GM12878 (cell line): Measurements from ENCODE around the gene TMEM132D. TPM values are rescaled to one million over a fixed set of nuclear protein-coding genes. Genes with fewer than 3 reads are reported as not detected.

Source experiments
- ATAC-seq: fragments of 200-7000 bp; cut with Tn5 transposase; 3 replicates; pipeline ENCODE4 v1.9.1; 2020; ENCODE audit warnings: mild to moderate bottlenecking, moderate library complexity
- BruUV-seq: library from RNA; stranded (reverse); fragments of 400-500 nt; replicated peaks from 2 replicates; lab custom pipeline; 2021; lab: Mats Ljungman, UMichigan
- CTCF ChIA-PET: fragments of 300-600 bp; sonication (Branson Sonifier 250); formaldehyde crosslinking; extraction: SDS; loops from one replicate; lab custom pipeline; 2021; ENCODE audit warnings: inconsistent platforms; lab: Yijun Ruan, JAX
- POLR2A ChIA-PET: fragments of 350-600 bp; formaldehyde crosslinking; extraction: SDS; loops from one replicate; lab custom pipeline; 2021; ENCODE audit warnings: inconsistent platforms; lab: Charles Lee
- RAD21 ChIA-PET: fragments of 300-600 bp; sonication (Branson Sonifier 250); formaldehyde crosslinking; loops from one replicate; lab custom pipeline; 2023; ENCODE audit warnings: antibody characterized with exemption; ENCODE audit not compliant: unreplicated experiment; lab: Charles Lee
- SMC1A ChIA-PET: fragments of 300-600 bp; sonication (Branson Sonifier 250); formaldehyde crosslinking; loops from one replicate; lab custom pipeline; 2023; ENCODE audit not compliant: unreplicated experiment, uncharacterized antibody; lab: Charles Lee
- DNase-seq: peaks from one replicate; pipeline ENCODE4 v3.0.0-alpha.2; 2011; ENCODE audit warnings: low read depth, low spot score
- FAIRE-seq: peaks from 3 replicates; lab custom pipeline; 2011; peaks lifted over from hg19 to GRCh38; lab: Jason Lieb, UNC
- H2AFZ ChIP-seq: 2 replicates; pipeline ENCODE4 v1.6.0; 2011; ENCODE audit warnings: low read depth, low read length, control low read depth; ENCODE audit not compliant: control insufficient read depth
- H3K27ac ChIP-seq: 2 replicates; pipeline ENCODE4 v1.5.1; 2011; ENCODE audit warnings: control low read depth; ENCODE audit not compliant: control insufficient read depth, insufficient read depth
- H3K27me3 ChIP-seq, 2 experiments: replicated peaks in 1 of 2; 2 replicates each; pipeline versions ENCODE4 v1.6.0 to v1.6.1; 2011; ENCODE audit warnings: low read length in 1 of 2; ENCODE audit not compliant: control insufficient read depth in 2 of 2, insufficient read depth in 2 of 2
- H3K36me3 ChIP-seq, 2 experiments: 2 replicates each; pipeline ENCODE4 v1.5.1; 2011; ENCODE audit warnings: low read length in 1 of 2; ENCODE audit not compliant: control insufficient read depth in 2 of 2, insufficient read depth in 2 of 2
- H3K4me1 ChIP-seq: 2 replicates; pipeline ENCODE4 v1.6.1; 2011; ENCODE audit warnings: mild to moderate bottlenecking, low read length, moderate library complexity, mixed read lengths; ENCODE audit not compliant: control insufficient read depth, insufficient read depth
- H3K4me2 ChIP-seq: 2 replicates; pipeline ENCODE4 v1.6.0; 2011; ENCODE audit warnings: control low read depth; ENCODE audit not compliant: control insufficient read depth, insufficient read depth
- H3K4me3 ChIP-seq: fragments of 200-600 bp; sonication (generic); 2 replicates; pipeline ENCODE4 v1.5.1; 2016
- H3K79me2 ChIP-seq: 2 replicates; pipeline ENCODE4 v1.6.0; 2011; ENCODE audit warnings: low read length; ENCODE audit not compliant: control insufficient read depth, insufficient read depth
- H3K9ac ChIP-seq: 2 replicates; pipeline ENCODE4 v1.8.0; 2011; ENCODE audit warnings: low read length, control low read depth, mixed read lengths; ENCODE audit not compliant: control insufficient read depth, insufficient read depth
- H3K9me3 ChIP-seq: replicated peaks from 3 replicates; pipeline ENCODE4 v1.5.1; 2011; ENCODE audit warnings: mild to moderate bottlenecking, low read length; ENCODE audit not compliant: control insufficient read depth, insufficient read depth
- H4K20me1 ChIP-seq: 2 replicates; pipeline ENCODE4 v1.6.0; 2011; ENCODE audit not compliant: control insufficient read depth, insufficient read depth
- CBX3 ChIP-seq: fragments of 200-600 bp; sonication (generic); IDR thresholded peaks from 2 replicates; pipeline ENCODE4 v1.6.1; 2016; ENCODE audit warnings: low read depth, borderline replicate concordance
- HDAC2 ChIP-seq: fragments of 200-600 bp; sonication (generic); IDR thresholded peaks from 2 replicates; pipeline ENCODE4 v1.6.1; 2017
- IKZF1 ChIP-seq: fragments of 450-650 bp; conservative IDR thresholded peaks from 2 replicates; pipeline ENCODE4 v1.6.1; 2017; ENCODE audit warnings: antibody characterized with exemption, mild to moderate bottlenecking
- POLR2A ChIP-seq: IDR thresholded peaks from 2 replicates; pipeline ENCODE4 v1.6.1; 2011; ENCODE audit warnings: low read depth, mild to moderate bottlenecking, low read length
- TCF12 ChIP-seq: IDR thresholded peaks from 2 replicates; pipeline ENCODE4 v1.6.1; 2011; ENCODE audit warnings: low read depth, mild to moderate bottlenecking, low read length
- WGBS: methylation state at CpG from one replicate; pipeline ENCODE4 v1.1.6; 2016; ENCODE audit warnings: low lambda C conversion rate; ENCODE audit not compliant: insufficient replicate concordance, insufficient coverage; ENCODE audit errors: missing lambda C conversion rate; 5-methylcytosine and 5-hydroxymethylcytosine counted together
- in situ Hi-C: fragments of 300-500 bp; cut with MboI; formaldehyde crosslinking; loops from 9 replicates; pipeline ENCODE4 v1.14.3; 2018; ENCODE audit warnings: mixed read lengths
- intact Hi-C: fragments of 100-400 bp; cut with micrococcal nuclease; formaldehyde crosslinking; loops from one replicate; pipeline ENCODE4 v1.14.2; 2022; ENCODE audit not compliant: unreplicated experiment
- polyA plus RNA-seq, 11 experiments: library from polyadenylated mRNA; depleted of rRNA in 4 of 11; unstranded in 6 of 11; stranded (reverse) in 5 of 11; fragments of >200 nt; fragmentation: Nextera tagmentation in 4 of 11; fragmentation: Illumina TruSeq in 1 of 11; extraction: Ambion mirVana in 4 of 11; extraction: Trizol in 1 of 11; gene quantifications; 1 replicate in 1 of 11; 2 replicates in 10 of 11; pipeline versions ENCODE4 v1.2.1 to v1.2.3, GENCODE V29; 2011 to 2016; ENCODE audit warnings: inconsistent platforms in 2 of 11, missing spikeins in 2 of 11, low read depth in 1 of 11
- total RNA-seq, 4 experiments: library from RNA; depleted of rRNA in 3 of 4; stranded (reverse); fragments of >200 nt in 3 of 4; fragmentation: Illumina TruSeq in 1 of 4; extraction: Trizol in 1 of 4; gene quantifications; 2 replicates each; pipeline versions ENCODE4 v1.2.1 to v1.2.3, GENCODE V29; 2013 to 2021

Gene TMEM132D
- total and polyA plus RNA-seq, 10 of the 15 experiments (the other 5 are each of a cell fraction or from before 2014, with no cell fraction given) = under 0.01 to 0.12 (median 0.02) TPM; not detected in 3

- Histone ChIP-seq H3K27ac (no peak overlapping the region), H3K27me3 (no peaks in the 10 kb centered on the region), H3K9me3 (no peaks in the 10 kb centered on the region), H4K20me1 (no peaks in the 10 kb centered on the region), H3K4me3 (no peak overlapping the region), H3K4me2 (no peak overlapping the region), H3K79me2 (no peaks in the 10 kb centered on the region), H3K4me1 (no peaks in the 10 kb centered on the region)
- ATAC-seq (no peak), FAIRE-seq (no peak)
- intact Hi-C loops (no loop called here), in situ Hi-C loops (no loop called here)
- ChIA-PET CTCF (no interaction called here), SMC1A (no interaction called here), RAD21 (no interaction called here)
- WGBS = 28% methylated on average over 4 of the region's 4 CpGs
- TF ChIP-seq IKZF1 = no peak
- no peak for TF ChIP-seq CBX3
- TF ChIP-seq POLR2A = no peak
- TF ChIP-seq, all 136 proteins: peak for 0
- POLR2A ChIA-PET = no interaction called here
- DNase-seq = no peak
- no TSS peak for BruUV-seq
- Histone ChIP-seq H3K9ac (no peak overlapping the region), H2AFZ (no peak overlapping the region), H3K36me3 (no peaks in the 10 kb centered on the region)
Observed at GRCh38 chr12:129328235-129328634, 575.6 kb downstream of the TMEM132D start.

GRCh38 chr12:129325566-129325965 is 578.3 kb downstream of the TMEM132D start:
- BruUV-seq = no TSS peak
- no peaks in the 10 kb centered on the region for H4K20me1 ChIP-seq
- no peak overlapping the region for H3K4me2 ChIP-seq
- H3K4me1 ChIP-seq = no peaks in the 10 kb centered on the region
- POLR2A ChIA-PET = no interaction called here
- H3K36me3 ChIP-seq = no peaks in the 10 kb centered on the region
- no peaks in the 10 kb centered on the region for H3K79me2 ChIP-seq
- RAD21 ChIA-PET = no interaction called here
- in situ Hi-C loops (no loop called here), intact Hi-C loops (no loop called here)
- H2AFZ ChIP-seq = no peak overlapping the region
- no peak overlapping the region for H3K4me3 ChIP-seq
- H3K9me3 ChIP-seq = no peaks in the 10 kb centered on the region
- SMC1A ChIA-PET = interaction anchor here (1.1 kb wide), 1 partner anchor 9 kb away, joined by 3 read pairs; no protein-coding TSS in a partner anchor
- ATAC-seq = peak; percentile 23; the same call in 2 of the 3 replicates
- H3K27me3 ChIP-seq = no peaks in the 10 kb centered on the region
- no peak for DNase-seq
- CTCF ChIA-PET = no interaction called here
- WGBS = 14% methylated on average over 2 of the region's 2 CpGs
- TF ChIP-seq HDAC2 (no peak), TCF12 (no peak)
- H3K27ac ChIP-seq = no peak overlapping the region
- no peak for FAIRE-seq
- H3K9ac ChIP-seq = no peak overlapping the region
